Prostate gland (tissue), 2 donors: ENCODE measurements around the gene NDUFA11. TPM values are rescaled to one million over a fixed set of nuclear protein-coding genes. Genes with fewer than 3 reads are reported as not detected.

Experiments
- DNase-seq: peaks from one replicate; pipeline ENCODE4 v3.0.0-alpha.2; 2019; ENCODE audit warnings: low spot score
- H3K27ac ChIP-seq, 2 donors: fragments of 200-600 bp; sonication (generic); 2 replicates each; pipeline ENCODE4 v1.5.1; 2017 to 2019
- H3K27me3 ChIP-seq: fragments of 200-600 bp; sonication (generic); replicated peaks from 2 replicates; pipeline ENCODE4 v1.5.1; 2019; ENCODE audit not compliant: insufficient read depth
- H3K36me3 ChIP-seq, 2 donors: fragments of 200-600 bp; sonication (generic); 1 replicate in 1 of 2; 2 replicates in 1 of 2; pipeline versions ENCODE4 v1.5.1 to v1.8.1; 2017 to 2019
- H3K4me1 ChIP-seq: fragments of 200-600 bp; sonication (generic); replicated peaks from 2 replicates; pipeline ENCODE4 v1.5.1; 2019
- H3K4me3 ChIP-seq, 2 donors: fragments of 200-600 bp; sonication (generic); 2 replicates each; pipeline ENCODE4 v1.5.1; 2017 to 2019
- H3K9me3 ChIP-seq: fragments of 200-600 bp; sonication (generic); 2 replicates; pipeline ENCODE4 v1.5.1; 2017
- POLR2A ChIP-seq: fragments of 450-650 bp; IDR thresholded peaks from one replicate; pipeline ENCODE4 v1.6.1; 2016; ENCODE audit warnings: antibody characterized with exemption, mild to moderate bottlenecking
- POLR2AphosphoS5 ChIP-seq: sonication (generic); formaldehyde crosslinking; IDR thresholded peaks from one replicate; pipeline ENCODE4 v1.6.1; 2017; ENCODE audit warnings: antibody characterized with exemption
- WGBS: methylation state at CpG from one replicate; pipeline ENCODE4 v1.1.5; 2018; 5-methylcytosine and 5-hydroxymethylcytosine counted together
- intact Hi-C: fragments of 100-400 bp; cut with DNase I; formaldehyde crosslinking; loops from one replicate; pipeline ENCODE4 v1.14.2; 2022
- total RNA-seq, 2 donors: library from RNA; depleted of rRNA; stranded (reverse); fragments of >200 nt; gene quantifications; one replicate each; pipeline ENCODE4 v1.1.0, GENCODE V29; 2016
- TF ChIP-seq, protein P1 (sequence below), 4 experiments: fragments of 200-600 bp in 2 of 4; fragments of 450-650 bp in 2 of 4; sonication (generic) in 2 of 4; IDR thresholded peaks; 1 replicate in 3 of 4; 2 replicates in 1 of 4; pipeline ENCODE4 v1.5.1; 2016 to 2019; ENCODE audit warnings: antibody characterized with exemption in 4 of 4, mild to moderate bottlenecking in 2 of 4, moderate library complexity in 2 of 4

NDUFA11 gene
- total RNA-seq, 2 donors from 2014 or later, result 259 to 327 TPM

DNA sequence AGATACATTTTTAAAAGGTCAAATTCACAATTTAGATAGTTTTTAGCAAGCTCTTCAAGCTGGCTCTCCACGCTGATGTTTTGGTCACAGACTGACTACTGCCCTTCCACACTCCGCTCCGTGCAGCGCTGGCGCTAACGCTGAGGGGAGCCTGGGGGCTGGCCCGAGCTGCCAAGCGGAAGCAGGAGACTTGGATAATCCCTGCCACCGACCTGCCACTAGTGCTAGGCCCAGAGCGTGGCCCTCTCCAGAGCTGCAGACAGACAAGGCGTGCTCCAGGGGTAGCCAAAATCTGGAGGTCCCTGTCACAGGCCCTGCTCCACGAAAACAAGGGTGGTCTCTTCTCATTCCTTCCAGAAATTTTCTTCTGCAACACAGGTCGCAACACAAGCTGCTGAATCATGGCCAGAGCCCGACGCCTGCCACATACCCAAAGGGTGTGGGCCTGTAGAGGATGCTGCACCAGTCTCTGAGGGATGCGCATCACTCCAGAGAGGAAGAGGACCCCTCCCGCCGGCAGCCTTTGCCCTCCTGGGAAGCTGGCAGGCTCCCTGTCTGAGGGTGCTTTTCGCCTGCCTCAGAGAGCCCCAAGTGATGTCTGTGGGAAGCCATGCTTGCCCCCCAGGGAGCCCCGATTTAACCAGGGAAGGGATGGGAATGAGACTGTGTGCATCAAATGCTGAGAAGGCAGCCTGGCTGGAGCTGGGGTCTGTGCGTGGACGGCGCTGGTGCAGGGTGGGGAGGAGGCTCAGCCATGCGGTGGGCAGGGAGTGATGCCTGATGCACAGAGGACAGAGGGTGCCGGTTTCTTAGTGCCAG lies 32.1 kb upstream of the NDUFA11 start:
- no peaks in the 10 kb centered on the region for H3K9me3 ChIP-seq
- H3K27me3 ChIP-seq, result no peaks in the 10 kb centered on the region
- TF ChIP-seq POLR2A, result no peak
- TF ChIP-seq, protein P1, sequence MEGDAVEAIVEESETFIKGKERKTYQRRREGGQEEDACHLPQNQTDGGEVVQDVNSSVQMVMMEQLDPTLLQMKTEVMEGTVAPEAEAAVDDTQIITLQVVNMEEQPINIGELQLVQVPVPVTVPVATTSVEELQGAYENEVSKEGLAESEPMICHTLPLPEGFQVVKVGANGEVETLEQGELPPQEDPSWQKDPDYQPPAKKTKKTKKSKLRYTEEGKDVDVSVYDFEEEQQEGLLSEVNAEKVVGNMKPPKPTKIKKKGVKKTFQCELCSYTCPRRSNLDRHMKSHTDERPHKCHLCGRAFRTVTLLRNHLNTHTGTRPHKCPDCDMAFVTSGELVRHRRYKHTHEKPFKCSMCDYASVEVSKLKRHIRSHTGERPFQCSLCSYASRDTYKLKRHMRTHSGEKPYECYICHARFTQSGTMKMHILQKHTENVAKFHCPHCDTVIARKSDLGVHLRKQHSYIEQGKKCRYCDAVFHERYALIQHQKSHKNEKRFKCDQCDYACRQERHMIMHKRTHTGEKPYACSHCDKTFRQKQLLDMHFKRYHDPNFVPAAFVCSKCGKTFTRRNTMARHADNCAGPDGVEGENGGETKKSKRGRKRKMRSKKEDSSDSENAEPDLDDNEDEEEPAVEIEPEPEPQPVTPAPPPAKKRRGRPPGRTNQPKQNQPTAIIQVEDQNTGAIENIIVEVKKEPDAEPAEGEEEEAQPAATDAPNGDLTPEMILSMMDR (IDR thresholded peaks at IDR 0.05), result no peak
- no peak for TF ChIP-seq POLR2AphosphoS5
- 76% methylated on average over 25 of the region's 25 CpGs for WGBS
- peaks cover 11% of the 10 kb centered on the region for H3K4me1 ChIP-seq
- DNase-seq, result no peak
- no peak overlapping the region for H3K4me3 ChIP-seq
- intact Hi-C loops, result no loop called here
- no peak overlapping the region for H3K27ac ChIP-seq
- H3K36me3 ChIP-seq, result peaks cover 0 to under 1% of the 10 kb centered on the region in 2 donors

- Histone ChIP-seq H3K36me3 (no peaks in the 10 kb centered on the region), H3K9me3 (no peaks in the 10 kb centered on the region), H3K27me3 (no peaks in the 10 kb centered on the region), H3K4me1 (peaks cover 11% of the 10 kb centered on the region), H3K27ac (peak overlapping the region; percentile 4 to 18), H3K4me3 (no peak overlapping the region)
- no peak for DNase-seq
- TF ChIP-seq, protein P1 (IDR thresholded peaks at IDR 0.05), result no peak
- TF ChIP-seq POLR2A, result no peak
- no peak for TF ChIP-seq POLR2AphosphoS5
- intact Hi-C loops, result loop anchor here (5.0 kb wide), 1 partner anchor 32 kb away; no protein-coding TSS in a partner anchor
- WGBS, result 58% methylated on average over 16 of the region's 16 CpGs
Observed at GRCh38 chr19:5934774-5935472, 31.3 kb upstream of the NDUFA11 start.

GRCh38 chr19:5934069-5934401 lies 30.4 kb upstream of the NDUFA11 start:
- H3K4me1 ChIP-seq, result peaks cover 11% of the 10 kb centered on the region
- no peak overlapping the region for H3K4me3 ChIP-seq
- no peak for TF ChIP-seq POLR2AphosphoS5
- no peak for TF ChIP-seq POLR2A
- TF ChIP-seq, protein P1 (IDR thresholded peaks at IDR 0.05), result no peak
- 84% methylated on average over 5 of the region's 5 CpGs for WGBS
- no peaks in the 10 kb centered on the region for H3K9me3 ChIP-seq
- no peaks in the 10 kb centered on the region for H3K27me3 ChIP-seq
- H3K36me3 ChIP-seq, result no peaks in the 10 kb centered on the region
- no peak for DNase-seq
- no peak overlapping the region for H3K27ac ChIP-seq
- intact Hi-C loops, result loop anchor here (5.0 kb wide), 1 partner anchor 33 kb away; no protein-coding TSS in a partner anchor

DNA sequence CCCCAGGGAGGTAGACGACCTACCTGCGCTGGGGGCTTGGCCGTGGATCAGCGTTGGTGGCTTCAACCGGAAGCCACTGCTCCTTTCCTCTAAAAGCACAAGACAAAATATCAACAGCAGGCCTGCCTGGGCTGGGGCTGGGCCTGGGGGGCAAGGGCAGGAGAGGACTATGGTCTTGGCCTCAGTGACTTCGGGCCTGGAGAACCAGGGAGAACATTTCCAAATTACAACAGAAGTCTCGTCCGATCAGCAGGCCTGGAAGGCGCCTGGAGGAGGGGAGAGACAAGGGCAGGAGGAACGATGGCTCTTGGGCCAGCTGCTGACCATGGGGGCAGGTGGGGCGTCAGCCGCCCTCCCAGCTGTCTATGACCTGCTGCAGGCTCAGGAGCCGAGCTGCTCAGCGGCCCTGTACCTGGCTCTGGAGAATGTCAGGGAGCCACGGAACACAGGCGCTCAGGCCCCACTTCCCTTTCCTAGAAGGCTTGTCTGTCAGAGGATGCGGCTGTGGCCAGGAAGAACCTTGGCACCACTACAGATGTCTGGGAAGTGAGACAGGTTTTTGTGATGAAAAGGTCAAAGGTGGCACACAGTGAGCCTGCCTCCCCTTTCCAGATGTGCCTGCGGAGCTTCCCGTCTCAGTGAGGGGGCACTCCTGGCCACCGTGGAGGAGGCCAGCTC lies 29.9 kb upstream of the NDUFA11 start:
- intact Hi-C loops, result loop anchor here (5.0 kb wide), 1 partner anchor 34 kb away; no protein-coding TSS in a partner anchor
- DNase-seq, result no peak
- peaks cover 11% of the 10 kb centered on the region for H3K4me1 ChIP-seq
- H3K27ac ChIP-seq, result no peak overlapping the region
- no peaks in the 10 kb centered on the region for H3K36me3 ChIP-seq
- no peak overlapping the region for H3K4me3 ChIP-seq
- no peaks in the 10 kb centered on the region for H3K9me3 ChIP-seq
- WGBS, result 77% methylated on average over 20 of the region's 20 CpGs
- TF ChIP-seq, protein P1 (IDR thresholded peaks at IDR 0.05), result no peak
- TF ChIP-seq POLR2A, result no peak
- no peak for TF ChIP-seq POLR2AphosphoS5
- H3K27me3 ChIP-seq, result no peaks in the 10 kb centered on the region
